GM21529 (cell line): ENCODE results near the gene RETREG3.

ENCODE experiments used
- ATAC-seq: cut with Tn5 transposase; IDR thresholded peaks from one replicate; pipeline ENCODE4 v1.9.1; 2021; ENCODE audit not compliant: unreplicated experiment

RETREG3 gene

GRCh38 chr17:42613699-42614295 is 4.6 kb upstream of the RETREG3 start:
- ATAC-seq = no peak

GRCh38 chr17:42612013-42612412 is 2.8 kb upstream of the RETREG3 start:
- no peak for ATAC-seq

- peak; percentile 9 for ATAC-seq
Measured at GRCh38 chr17:42609814-42610801, 934 bp upstream of the RETREG3 start.

- ATAC-seq = peak; percentile 42
Measured at GRCh38 chr17:42608305-42609181, 631 bp downstream of the RETREG3 start.

- no peak for ATAC-seq
Measured at GRCh38 chr17:42607769-42608168, 1.4 kb downstream of the RETREG3 start.

GRCh38 chr17:42603318-42603717 is 5.9 kb downstream of the RETREG3 start:
- no peak for ATAC-seq

- no peak for ATAC-seq
Measured at GRCh38 chr17:42598905-42599304, 10.3 kb downstream of the RETREG3 start.

GRCh38 chr17:42596386-42596785 is 12.8 kb downstream of the RETREG3 start:
- no peak for ATAC-seq

GRCh38 chr17:42591411-42591810 is 17.8 kb downstream of the RETREG3 start:
- ATAC-seq = no peak

GRCh38 chr17:42590886-42591285 is 18.3 kb downstream of the RETREG3 start:
- ATAC-seq = no peak

- ATAC-seq = peak; percentile 56
Measured at GRCh38 chr17:42586514-42587230, 22.5 kb downstream of the RETREG3 start.

GRCh38 chr17:42585353-42585752 is 23.8 kb downstream of the RETREG3 start:
- ATAC-seq = no peak

GRCh38 chr17:42584880-42585279 is 24.3 kb downstream of the RETREG3 start:
- ATAC-seq = no peak

- no peak for ATAC-seq
Measured at GRCh38 chr17:42581744-42582270, 27.4 kb downstream of the RETREG3 start.

- no peak for ATAC-seq
Measured at GRCh38 chr17:42579794-42580551, 29.2 kb downstream of the RETREG3 start.

- ATAC-seq = peak; percentile 56
Measured at GRCh38 chr17:42578282-42578869, 30.8 kb downstream of the RETREG3 start.

GRCh38 chr17:42577532-42578281 is 31.5 kb downstream of the RETREG3 start, which contains the start of gene PSMC3IP:
TSS of gene PSMC3IP (minus strand) at chr17:42577729. CDS start at chr17:42577686, 43 bp downstream.
- peak; percentile 69 for ATAC-seq

GRCh38 chr17:42577140-42577531 is 32.0 kb downstream of the RETREG3 start:
- ATAC-seq = no peak
